ENCODE measurements around the gene PSRC1. TPM values are rescaled to one million over a fixed set of nuclear protein-coding genes. Genes with fewer than 3 reads are reported as not detected.
"Not testable (repeated sequence)": the region's sequence is repeated elsewhere in the genome, so short reads cannot be mapped to it uniquely, and the experiment has no call there.

The PSRC1 gene
- total RNA-seq, 1 donor from 2014 or later: 8.2 TPM

DNA sequence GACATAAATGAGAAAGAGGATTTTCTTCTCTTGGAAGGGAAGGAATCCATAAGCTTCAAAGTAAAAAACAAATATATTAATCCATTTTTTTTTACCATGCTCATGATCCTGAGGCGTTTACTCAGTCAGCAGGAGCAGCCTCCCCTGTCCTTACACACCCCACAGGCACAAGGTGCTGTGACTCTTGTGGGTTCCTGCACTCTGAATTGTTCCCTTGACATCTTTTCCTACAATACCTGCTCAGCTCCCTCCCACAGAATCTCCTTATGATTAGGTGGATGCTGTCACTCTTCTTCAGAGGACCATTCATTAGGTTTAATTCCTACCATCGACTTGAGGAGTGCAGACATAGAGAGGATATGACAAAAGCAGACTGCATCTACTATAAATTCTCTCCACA is 10.1 kb upstream of the PSRC1 start:
- no peak for TF ChIP-seq CTCF (IDR thresholded peaks at IDR 0.05; ENCODE audit: insufficient read depth, low read length, poor library complexity, severe bottlenecking)
- Histone ChIP-seq H3K27me3 (ENCODE audit: control insufficient read depth, insufficient read depth, low read length) (no peaks in the 10 kb centered on the region), H3K4me3 (ENCODE audit: low read depth, low read length) (no peak overlapping the region), H3K36me3 (ENCODE audit: control insufficient read depth, insufficient read depth, low read length) (no peaks in the 10 kb centered on the region)
- DNase-seq (ENCODE audit: low read depth): no peak

DNA sequence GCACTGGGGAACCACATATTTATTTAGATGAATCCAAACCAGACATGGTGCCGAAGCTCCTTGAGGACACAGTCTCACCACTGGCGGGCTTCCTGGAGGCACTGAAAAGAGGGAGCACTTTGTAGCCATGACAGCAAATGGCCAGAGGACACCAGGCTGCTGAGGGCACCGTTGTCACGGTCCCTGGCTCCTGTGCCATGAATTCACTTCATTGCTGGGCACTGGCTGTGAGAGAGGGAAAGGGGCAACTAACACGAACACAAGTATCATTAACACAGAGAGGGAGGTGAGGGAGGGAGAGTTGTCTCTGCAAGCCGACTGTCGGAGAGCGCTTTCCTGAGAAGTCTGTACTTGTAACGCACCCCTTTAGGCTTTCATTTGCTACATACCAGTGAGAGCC is 9.4 kb upstream of the PSRC1 start:
- DNase-seq (ENCODE audit: low read depth): no peak
- Histone ChIP-seq H3K4me3 (ENCODE audit: low read depth, low read length) (no peak overlapping the region), H3K27me3 (ENCODE audit: control insufficient read depth, insufficient read depth, low read length) (no peaks in the 10 kb centered on the region), H3K36me3 (ENCODE audit: control insufficient read depth, insufficient read depth, low read length) (no peaks in the 10 kb centered on the region)
- no peak for TF ChIP-seq CTCF (IDR thresholded peaks at IDR 0.05; ENCODE audit: insufficient read depth, low read length, poor library complexity, severe bottlenecking)

DNA sequence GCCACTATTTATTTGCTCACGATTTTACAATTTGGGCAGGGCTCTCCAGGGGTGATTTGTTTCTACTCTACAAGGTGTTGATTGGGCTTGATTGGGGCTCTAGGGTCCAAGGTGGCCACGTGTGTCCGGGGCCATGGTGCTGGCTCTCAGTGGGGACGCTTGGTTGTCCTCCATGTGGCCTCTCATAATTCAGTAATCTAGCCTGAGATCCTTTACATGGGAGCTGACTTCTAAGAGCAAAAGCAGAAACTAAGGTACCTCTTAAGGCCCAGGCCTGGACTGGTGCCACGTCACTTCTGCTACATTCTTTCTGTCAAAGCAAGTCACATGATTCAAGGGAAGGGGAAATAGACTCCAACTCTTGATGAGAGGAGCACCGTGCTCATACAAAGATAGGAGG is 8.1 kb upstream of the PSRC1 start:
- no peak overlapping the region for H3K4me3 ChIP-seq (ENCODE audit: low read depth, low read length)
- no peak for DNase-seq (ENCODE audit: low read depth)
- TF ChIP-seq CTCF (IDR thresholded peaks at IDR 0.05; ENCODE audit: insufficient read depth, low read length, poor library complexity, severe bottlenecking): no peak
- no peaks in the 10 kb centered on the region for H3K27me3 ChIP-seq (ENCODE audit: control insufficient read depth, insufficient read depth, low read length)
- no peaks in the 10 kb centered on the region for H3K36me3 ChIP-seq (ENCODE audit: control insufficient read depth, insufficient read depth, low read length)

DNA sequence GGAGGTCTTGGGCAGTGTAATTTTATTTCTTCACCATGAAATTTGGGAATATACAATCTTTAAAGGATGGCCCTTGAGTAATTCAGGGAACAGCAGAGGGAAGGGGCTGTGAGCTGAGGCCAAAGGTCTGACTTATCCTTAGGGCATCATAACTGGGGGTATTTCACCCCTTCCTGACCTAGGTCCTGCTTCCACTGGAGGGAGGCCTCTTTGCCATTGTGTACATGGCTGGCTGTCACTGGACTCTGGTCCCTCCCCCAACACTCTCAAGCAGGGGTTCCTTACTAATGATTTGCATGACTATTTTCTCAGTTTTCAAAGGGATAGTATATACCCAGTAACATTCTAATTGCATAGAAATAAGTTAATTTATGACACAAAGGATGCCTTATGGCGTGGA is 7.2 kb upstream of the PSRC1 start:
- TF ChIP-seq CTCF (IDR thresholded peaks at IDR 0.05; ENCODE audit: insufficient read depth, low read length, poor library complexity, severe bottlenecking): no peak
- Histone ChIP-seq H3K27me3 (ENCODE audit: control insufficient read depth, insufficient read depth, low read length) (no peaks in the 10 kb centered on the region), H3K36me3 (ENCODE audit: control insufficient read depth, insufficient read depth, low read length) (no peaks in the 10 kb centered on the region), H3K4me3 (ENCODE audit: low read depth, low read length) (no peak overlapping the region)
- DNase-seq (ENCODE audit: low read depth): no peak

GRCh38 chr1:109286762-109287161 is 3.8 kb upstream of the PSRC1 start:
- not testable (repeated sequence) for H3K36me3 ChIP-seq (ENCODE audit: control insufficient read depth, insufficient read depth, low read length); H3K27me3 ChIP-seq (ENCODE audit: control insufficient read depth, insufficient read depth, low read length); DNase-seq (ENCODE audit: low read depth); H3K4me3 ChIP-seq (ENCODE audit: low read depth, low read length)

DNA sequence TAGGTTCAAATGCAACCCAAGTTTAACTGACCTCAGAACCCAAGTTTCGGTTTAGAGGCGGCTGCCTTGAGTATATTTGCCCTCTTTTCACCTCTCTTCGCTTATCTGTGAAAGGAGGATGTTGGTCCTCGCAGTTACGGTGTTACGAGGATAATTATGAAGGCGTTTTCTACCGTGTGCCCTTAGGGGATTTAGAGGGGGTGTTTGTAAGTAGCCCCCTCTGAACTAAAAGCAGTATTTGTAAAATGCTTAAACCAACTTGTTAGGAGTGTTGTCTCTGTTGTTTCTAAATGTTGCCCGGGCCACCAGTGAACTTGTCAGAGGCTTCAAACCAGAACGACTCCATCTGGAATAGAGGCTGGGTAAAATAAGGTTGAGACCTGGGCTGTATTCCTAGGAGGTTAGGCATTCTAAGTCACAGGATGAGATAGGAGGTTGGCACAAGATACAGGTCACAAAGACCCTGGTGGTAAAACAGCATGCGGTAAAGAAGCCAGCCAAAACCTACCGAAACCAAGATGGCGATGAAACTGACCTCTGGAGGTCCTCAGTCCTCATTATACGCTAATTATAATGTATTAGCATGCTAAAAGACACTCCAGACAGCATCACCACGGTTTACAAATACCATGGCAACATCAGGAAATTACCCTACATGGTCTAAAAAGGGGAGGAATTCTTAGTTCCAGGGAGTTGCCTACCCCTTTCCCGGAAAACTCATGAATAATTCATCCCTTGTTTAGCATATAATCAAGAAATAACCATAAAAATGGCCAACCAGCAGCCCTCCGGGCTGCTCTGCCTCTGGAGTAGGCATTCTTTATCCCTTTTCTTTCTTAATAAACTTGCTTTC is 1.0 kb upstream of the PSRC1 start:
- DNase-seq (ENCODE audit: low read depth): no peak

More for the DNA sequence above, 1.0 kb upstream of the PSRC1 start:
- no peak for TF ChIP-seq CTCF (IDR thresholded peaks at IDR 0.05; ENCODE audit: insufficient read depth, low read length, poor library complexity, severe bottlenecking)
- Histone ChIP-seq H3K36me3 (ENCODE audit: control insufficient read depth, insufficient read depth, low read length) (no peaks in the 10 kb centered on the region), H3K4me3 (ENCODE audit: low read depth, low read length) (peak overlapping the region; percentile 92), H3K27me3 (ENCODE audit: control insufficient read depth, insufficient read depth, low read length) (no peaks in the 10 kb centered on the region)
